ENCODE measurements around the gene P2RY8. TPM values are rescaled to one million over a fixed set of nuclear protein-coding genes. Genes with fewer than 3 reads are reported as not detected.

Gene P2RY8
- total RNA-seq, 3 donors from 2014 or later: 0.87 to 2.0 (median 2.0) TPM

DNA sequence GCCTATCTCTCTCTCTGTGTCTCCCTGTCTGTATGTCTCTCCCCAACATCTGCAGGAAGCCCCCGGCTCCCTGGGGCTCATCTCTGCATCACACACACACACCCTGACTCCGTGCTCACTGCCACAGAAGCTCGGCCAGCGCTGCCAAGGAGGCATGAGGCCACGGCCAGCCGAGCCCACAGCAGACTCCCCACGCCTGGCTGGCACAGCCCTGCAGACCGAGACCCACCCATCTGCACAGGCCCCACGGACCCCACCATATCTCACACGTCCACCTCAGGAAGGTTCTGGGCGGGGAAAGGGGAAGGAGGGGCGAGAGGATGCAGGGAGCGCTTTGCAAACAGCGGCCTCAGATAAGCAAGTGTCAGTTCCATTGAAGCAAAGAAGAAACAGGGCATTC is 116.6 kb downstream of the P2RY8 start:
- peak in 2 of 3 donors; percentile 27 to 45 for DNase-seq
- Histone ChIP-seq H3K9me3 (peaks cover 22% of the 10 kb centered on the region), H3K36me3 (ENCODE audit: low read depth) (no peaks in the 10 kb centered on the region), H3K4me3 (no peak overlapping the region), H3K4me1 (ENCODE audit: low read depth) (no peaks in the 10 kb centered on the region)
- intact Hi-C loops (cut with DNase I, micrococcal nuclease): no loop called here
- ATAC-seq: no peak
- TF ChIP-seq, protein P1, sequence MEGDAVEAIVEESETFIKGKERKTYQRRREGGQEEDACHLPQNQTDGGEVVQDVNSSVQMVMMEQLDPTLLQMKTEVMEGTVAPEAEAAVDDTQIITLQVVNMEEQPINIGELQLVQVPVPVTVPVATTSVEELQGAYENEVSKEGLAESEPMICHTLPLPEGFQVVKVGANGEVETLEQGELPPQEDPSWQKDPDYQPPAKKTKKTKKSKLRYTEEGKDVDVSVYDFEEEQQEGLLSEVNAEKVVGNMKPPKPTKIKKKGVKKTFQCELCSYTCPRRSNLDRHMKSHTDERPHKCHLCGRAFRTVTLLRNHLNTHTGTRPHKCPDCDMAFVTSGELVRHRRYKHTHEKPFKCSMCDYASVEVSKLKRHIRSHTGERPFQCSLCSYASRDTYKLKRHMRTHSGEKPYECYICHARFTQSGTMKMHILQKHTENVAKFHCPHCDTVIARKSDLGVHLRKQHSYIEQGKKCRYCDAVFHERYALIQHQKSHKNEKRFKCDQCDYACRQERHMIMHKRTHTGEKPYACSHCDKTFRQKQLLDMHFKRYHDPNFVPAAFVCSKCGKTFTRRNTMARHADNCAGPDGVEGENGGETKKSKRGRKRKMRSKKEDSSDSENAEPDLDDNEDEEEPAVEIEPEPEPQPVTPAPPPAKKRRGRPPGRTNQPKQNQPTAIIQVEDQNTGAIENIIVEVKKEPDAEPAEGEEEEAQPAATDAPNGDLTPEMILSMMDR (IDR thresholded peaks at IDR 0.05): no peak

DNA sequence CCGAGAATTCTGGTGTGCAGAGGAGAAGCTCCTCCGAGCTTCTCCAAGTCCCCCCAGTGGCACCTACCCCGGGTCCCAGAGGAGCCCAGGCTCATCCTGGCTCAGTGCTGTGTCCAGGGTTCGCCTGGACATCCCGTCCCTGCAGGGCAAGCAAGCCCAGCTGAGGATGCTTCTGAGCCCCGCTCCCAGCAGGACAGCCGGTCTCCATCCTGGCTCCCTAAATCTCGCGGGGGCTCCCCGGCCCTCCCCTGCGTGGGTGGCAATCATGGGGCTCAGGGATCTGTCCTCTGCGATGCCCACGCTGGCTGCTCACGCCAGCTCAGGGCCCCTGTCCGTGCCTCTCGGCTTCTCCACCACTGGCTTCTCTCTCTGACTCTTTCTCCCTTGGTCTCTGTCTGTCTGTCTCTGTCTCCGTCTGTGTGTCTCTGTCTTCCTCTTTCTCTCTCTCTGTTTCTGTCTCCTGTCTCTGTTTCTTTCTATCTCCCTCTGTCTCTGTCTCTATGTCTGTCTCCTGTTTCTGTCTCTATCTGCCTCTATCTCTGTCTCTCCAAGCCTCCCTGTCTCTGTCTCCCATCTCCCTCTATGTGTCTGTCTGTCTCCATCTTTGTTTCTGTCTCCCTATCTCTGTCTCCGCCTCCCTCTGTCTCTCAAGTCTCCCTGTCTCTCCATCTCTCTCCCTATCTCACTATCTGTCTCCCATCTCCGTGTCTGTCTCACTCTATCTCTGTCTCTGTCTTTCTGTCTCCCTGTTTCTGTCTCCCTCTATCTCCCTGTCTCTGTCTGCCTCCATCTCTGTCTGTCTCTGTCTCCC is 117.2 kb downstream of the P2RY8 start:
- DNase-seq: peak in 2 of 3 donors; percentile 26 to 43
- TF ChIP-seq, protein P1 (IDR thresholded peaks at IDR 0.05): no peak
- Histone ChIP-seq H3K4me3 (no peak overlapping the region), H3K4me1 (ENCODE audit: low read depth) (no peaks in the 10 kb centered on the region), H3K9me3 (peaks cover 22% of the 10 kb centered on the region), H3K36me3 (ENCODE audit: low read depth) (no peaks in the 10 kb centered on the region)
- intact Hi-C loops (cut with DNase I, micrococcal nuclease): no loop called here
- ATAC-seq: peak; percentile 8

DNA sequence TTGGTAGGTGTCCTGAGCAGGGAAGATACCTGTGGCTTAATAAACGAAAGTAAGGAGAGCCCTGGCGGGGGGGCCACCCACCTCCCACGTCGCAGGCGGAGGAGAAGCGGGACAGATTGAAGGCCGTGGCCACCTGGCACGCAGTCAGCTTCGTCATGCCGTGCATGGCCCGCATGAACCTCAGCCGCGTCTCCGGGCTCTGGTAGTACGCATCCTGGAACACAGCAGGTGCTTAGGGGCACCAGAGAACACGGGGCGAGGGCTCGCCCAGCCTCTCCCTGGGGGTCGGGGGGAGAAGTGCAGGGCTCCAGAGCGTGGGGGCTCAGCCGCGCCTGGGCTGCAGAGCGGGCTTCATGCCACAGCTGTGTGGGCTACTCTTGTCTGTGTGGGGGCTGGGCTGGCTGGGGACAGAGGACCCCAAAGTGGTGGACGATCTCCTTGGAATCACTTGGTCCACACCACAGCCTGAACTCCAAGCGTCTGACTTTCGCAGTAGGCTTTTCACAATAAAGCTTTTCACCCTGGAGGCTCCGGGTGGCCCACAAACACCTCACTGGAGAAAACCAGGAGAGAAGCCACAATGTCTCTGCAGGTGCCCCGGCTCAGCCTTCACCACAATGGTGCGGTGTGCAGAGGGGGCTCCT is 118.0 kb downstream of the P2RY8 start:
- DNase-seq (no peak), ATAC-seq (peak; percentile 10)
- no peaks in the 10 kb centered on the region for H3K4me1 ChIP-seq (ENCODE audit: low read depth)
- no peak overlapping the region for H3K4me3 ChIP-seq
- peaks cover 22% of the 10 kb centered on the region for H3K9me3 ChIP-seq
- TF ChIP-seq, protein P1 (IDR thresholded peaks at IDR 0.05): no peak
- intact Hi-C loops (cut with DNase I, micrococcal nuclease): no loop called here
- no peaks in the 10 kb centered on the region for H3K36me3 ChIP-seq (ENCODE audit: low read depth)

DNA sequence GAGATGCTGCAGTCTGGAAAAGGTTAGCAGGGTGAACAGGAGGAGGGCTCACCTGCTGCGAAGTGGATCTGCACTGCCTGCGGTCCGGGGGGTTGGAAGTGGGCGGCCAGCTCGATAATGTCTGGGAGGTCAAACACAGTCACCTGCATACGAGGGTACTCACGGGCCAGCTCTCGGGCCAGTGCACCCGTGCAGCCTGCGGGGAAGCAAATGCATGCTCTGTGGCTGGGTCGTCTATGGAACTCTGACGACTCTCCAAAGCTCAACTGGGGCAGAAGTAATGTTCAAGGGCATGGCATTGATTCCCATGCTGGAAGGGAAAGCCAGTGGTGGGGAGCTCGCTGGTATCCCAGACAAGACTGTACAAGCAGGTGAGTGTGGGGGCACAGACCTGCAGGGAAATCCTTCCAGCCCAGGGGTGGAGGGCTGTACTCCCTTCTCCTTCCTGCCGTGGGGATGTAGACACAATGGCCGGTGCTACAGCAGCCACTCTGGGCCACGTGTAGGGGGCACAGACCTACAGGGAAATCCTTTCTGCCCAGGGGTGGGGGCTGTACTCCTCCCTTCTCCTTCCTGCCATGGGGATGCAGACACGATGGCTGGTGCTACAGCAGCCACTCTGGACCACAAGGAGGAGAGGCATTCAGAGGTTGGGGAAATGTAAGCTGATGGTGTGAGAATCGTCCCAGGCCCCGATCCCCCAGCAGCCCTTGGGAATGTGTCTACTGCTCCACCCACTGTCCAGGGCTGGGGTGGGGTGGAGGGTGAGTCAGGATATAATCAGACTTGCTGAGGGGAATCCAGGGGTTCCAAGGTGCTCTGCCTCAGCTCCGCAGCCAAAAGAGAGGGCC is 118.8 kb downstream of the P2RY8 start:
- TF ChIP-seq, protein P1 (IDR thresholded peaks at IDR 0.05): no peak
- H3K4me3 ChIP-seq: no peak overlapping the region
- no peaks in the 10 kb centered on the region for H3K36me3 ChIP-seq (ENCODE audit: low read depth)
- no peaks in the 10 kb centered on the region for H3K4me1 ChIP-seq (ENCODE audit: low read depth)
- ATAC-seq (no peak), DNase-seq (peak in 1 of 3 donors; percentile 19)
- H3K9me3 ChIP-seq: peaks cover 20% of the 10 kb centered on the region
- intact Hi-C loops (cut with DNase I, micrococcal nuclease): no loop called here

DNA sequence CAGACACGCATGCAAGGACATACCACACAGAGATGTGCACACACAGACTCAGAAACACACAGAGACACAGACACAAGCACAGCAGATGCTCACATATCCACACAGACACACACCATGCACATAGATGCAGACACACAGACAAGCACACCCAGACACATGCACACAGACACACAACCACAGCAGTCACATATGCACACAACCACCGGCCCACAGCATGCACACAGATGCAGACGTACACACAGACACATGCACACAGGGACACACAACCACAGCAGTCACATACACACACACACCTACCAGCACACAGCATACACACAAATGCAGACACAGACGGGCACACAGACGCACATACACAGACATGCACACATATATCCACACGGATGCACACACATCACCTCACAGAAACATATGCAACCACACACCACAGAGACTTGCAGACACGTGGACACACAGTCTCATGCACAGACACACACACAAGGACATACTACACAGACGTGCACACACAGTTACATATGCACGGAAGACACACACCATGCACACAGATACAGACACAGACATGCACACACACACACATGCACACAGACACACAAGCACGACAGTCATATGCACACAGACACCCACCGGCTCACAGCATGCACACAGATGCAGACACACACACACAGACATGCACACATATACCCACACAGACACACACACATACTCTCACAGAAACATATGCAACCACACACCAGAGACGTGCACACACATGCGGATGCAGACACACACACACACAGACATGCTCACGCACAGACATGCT is 119.8 kb downstream of the P2RY8 start:
- intact Hi-C loops (cut with DNase I, micrococcal nuclease): no loop called here
- Histone ChIP-seq H3K36me3 (ENCODE audit: low read depth) (no peaks in the 10 kb centered on the region), H3K9me3 (peaks cover 13% of the 10 kb centered on the region), H3K4me3 (no peak overlapping the region), H3K4me1 (ENCODE audit: low read depth) (no peaks in the 10 kb centered on the region)
- ATAC-seq (no peak), DNase-seq (no peak)
- TF ChIP-seq, protein P1 (IDR thresholded peaks at IDR 0.05): no peak

Data from mucosa of descending colon (tissue), 3 donors.